NCI-H2081 treated with DMSO at 0.1 percent for 48 hours (cell line): ENCODE measurements around the gene HSDL2.
"Not testable (repeated sequence)": the region's sequence is repeated elsewhere in the genome, so short reads cannot be mapped to it uniquely, and the experiment has no call there.

Experiments
- DNase-seq: peaks from one replicate; lab custom pipeline; 2025; lab: John Stamatoyannopoulos, UW

Gene HSDL2

DNA sequence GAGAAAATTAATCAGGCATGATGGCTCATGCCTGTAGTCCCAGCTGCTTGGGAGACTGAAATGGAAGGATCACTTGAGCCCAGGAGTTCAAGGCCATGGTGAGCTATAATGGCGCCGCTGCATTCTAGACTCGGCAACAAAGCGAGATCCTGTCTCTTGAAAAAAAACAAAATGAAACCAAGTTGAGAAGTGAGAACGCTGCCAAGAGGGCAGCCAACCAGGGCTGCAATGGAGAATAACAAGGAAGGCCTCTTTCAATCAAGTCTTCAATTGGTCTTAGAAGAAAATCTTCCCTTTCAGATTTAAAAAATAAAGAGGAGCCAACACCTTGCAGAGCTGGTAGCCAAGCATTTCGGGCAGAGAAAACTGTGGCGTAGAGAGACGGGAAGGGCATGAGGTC lies 121.4 kb downstream of the HSDL2 start:
- no peak for DNase-seq

GRCh38 chr9:112502175-112502946 lies 122.5 kb downstream of the HSDL2 start:
- no peak for DNase-seq

- DNase-seq = no peak
Measured at GRCh38 chr9:112503170-112503569, 123.3 kb downstream of the HSDL2 start.

DNA sequence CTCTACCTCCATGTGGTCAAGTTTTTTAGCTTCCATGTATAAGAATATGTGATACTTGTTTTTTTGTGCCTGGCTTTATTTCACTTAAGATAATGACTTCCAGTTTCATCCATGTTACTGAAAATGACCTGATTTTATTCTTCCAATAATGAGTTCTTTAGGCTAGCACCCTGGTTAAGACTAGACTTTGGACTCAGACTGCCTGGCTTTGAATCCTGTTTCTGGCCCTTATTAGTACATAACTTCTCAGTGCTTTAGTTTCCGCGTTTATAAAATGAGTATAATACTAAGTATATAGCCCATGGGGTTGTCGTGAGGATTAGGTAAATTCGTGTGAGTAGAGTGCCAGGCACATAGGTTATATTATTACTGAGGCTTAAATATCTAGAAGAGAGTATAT lies 125.2 kb downstream of the HSDL2 start:
- no peak for DNase-seq

DNA sequence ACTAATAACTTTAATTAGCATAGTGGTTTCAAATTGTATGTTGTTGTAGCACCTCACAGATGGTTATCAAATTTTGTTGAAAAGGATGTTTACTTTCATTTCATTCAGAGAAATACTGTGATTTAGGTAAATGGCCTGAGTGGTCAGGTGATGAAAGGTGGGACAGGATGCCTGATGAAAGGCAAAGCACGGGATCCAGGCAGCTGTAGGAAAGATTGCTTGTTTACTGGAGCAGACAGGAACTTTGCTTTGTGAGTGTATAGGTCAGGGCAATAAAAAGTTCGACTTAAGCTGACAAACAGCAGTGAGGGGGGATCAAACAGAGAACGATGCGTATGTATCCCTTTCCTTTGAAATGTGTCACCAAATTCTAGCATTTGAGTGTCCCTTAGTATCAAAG lies 125.7 kb downstream of the HSDL2 start:
- DNase-seq = no peak

GRCh38 chr9:112506571-112506970 lies 126.7 kb downstream of the HSDL2 start:
- DNase-seq = no peak

DNA sequence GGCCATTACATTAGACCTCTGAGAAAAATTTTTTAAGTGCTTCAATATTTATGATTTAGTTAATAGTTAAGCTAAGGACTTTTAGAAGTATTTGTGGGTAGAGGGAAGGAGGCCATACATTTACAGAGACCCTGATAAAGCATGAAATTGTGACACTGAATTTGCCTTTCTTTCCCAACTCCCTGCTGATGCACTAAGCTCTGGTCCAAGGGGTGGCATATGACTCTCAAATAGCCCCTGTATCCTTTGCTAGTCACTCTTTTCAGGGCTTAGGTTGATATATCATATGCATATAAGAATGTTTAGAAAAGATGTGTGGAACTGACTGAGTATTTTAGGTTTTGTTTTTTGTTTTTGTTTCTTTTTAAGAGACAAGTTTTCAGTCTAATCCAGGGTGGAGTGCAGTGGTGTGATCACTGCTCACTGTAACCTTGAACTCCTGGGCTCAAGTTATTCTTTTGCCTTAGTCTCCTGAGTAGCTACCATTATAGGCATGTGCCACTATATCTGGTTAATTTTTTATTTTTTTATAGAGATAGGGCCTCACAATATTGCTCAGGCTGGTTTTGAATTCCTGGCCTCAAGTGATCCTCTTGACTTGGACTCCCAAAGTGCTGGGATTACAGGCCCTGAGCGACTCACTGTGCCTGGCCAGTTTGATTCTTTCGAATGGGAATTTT lies 127.2 kb downstream of the HSDL2 start:
- DNase-seq = no peak

DNA sequence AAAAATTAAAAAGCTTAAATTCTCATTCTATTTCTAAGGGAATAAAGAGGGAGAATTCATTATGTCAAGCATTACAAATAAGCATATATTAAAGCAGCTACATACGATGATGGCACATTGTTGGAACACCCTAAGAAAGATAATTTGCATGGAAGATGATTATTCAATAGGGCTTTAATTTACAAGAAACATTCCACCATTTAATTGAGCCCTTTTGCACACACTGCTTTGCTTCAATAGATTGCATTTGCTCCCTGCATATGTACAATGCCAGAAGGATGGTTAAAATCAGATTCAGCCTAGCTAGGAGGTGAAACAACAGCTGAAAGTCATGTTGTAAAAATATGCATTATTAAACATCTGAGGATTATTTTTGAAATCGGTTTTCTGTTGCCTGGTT lies 128.5 kb downstream of the HSDL2 start:
- DNase-seq = no peak

GRCh38 chr9:112512377-112512776 lies 132.5 kb downstream of the HSDL2 start:
- not testable (repeated sequence) for DNase-seq

- DNase-seq = no peak
Measured at GRCh38 chr9:112516769-112517168, 136.9 kb downstream of the HSDL2 start.

DNA sequence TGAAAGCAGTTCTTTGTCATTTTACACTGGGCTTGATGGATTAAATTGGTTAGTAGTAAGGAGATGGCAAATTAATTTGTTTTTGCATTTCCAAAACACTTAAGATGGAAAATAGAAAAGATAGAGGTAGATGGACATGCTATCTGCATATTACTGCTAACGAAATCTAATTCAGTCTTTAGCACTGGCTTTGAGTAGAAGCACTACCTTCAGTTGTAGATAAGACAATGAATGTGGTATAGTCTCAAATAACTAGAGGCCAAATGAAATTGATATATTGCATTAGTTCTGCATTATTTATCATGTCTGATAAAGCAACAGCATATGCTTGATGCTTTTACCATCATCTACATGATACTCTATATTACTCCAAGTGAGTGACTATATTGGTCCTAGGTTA lies 140.2 kb downstream of the HSDL2 start:
- DNase-seq = no peak

DNA sequence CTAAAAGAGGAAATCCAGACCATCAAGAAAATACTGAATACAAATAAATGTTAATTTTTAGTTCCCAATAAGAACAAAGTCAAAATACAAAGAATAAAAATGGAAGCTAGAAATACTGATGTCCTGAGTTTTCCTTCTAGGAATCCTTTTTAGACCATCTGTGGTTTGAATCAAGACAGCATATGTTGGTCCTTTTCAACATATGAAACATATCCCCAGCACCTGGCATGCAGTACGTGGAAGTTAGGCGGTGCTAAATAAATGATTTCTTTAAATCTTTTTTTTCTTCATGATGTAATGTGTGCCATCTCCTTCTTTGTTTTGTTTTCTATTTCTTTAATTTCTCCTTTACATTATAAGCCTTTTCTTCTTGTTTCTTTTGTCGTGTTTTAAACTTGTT lies 140.7 kb downstream of the HSDL2 start:
- no peak for DNase-seq
